Immature natural killer cell (primary cell): ENCODE measurements around the gene PCSK2. TPM values are rescaled to one million over a fixed set of nuclear protein-coding genes. Genes with fewer than 3 reads are reported as not detected.

ENCODE experiments used
- DNase-seq, 3 donors: peaks; one replicate each; pipeline ENCODE4 v3.0.0; 2022; ENCODE audit warnings: mixed read lengths in 1 of 3
- H3K27ac Mint-ChIP-seq, 6 donors: one replicate each; pipeline ENCODE4 v1.8.0; 2020; ENCODE audit warnings: mixed read lengths in 6 of 6, mild to moderate bottlenecking in 5 of 6, inconsistent platforms in 4 of 6, moderate library complexity in 3 of 6
- H3K27me3 Mint-ChIP-seq, 3 donors: one replicate each; pipeline ENCODE4 v1.8.0; 2020 to 2021; ENCODE audit warnings: low read depth in 3 of 3, mild to moderate bottlenecking in 3 of 3, mixed read lengths in 3 of 3, moderate library complexity in 3 of 3, inconsistent platforms in 1 of 3
- H3K36me3 Mint-ChIP-seq, 3 donors: one replicate each; pipeline ENCODE4 v1.8.0; 2020; ENCODE audit warnings: mixed read lengths in 3 of 3, inconsistent platforms in 2 of 3, mild to moderate bottlenecking in 2 of 3
- H3K4me1 Mint-ChIP-seq, 2 donors: one replicate each; pipeline ENCODE4 v1.8.0; 2020; ENCODE audit warnings: inconsistent platforms in 2 of 2, mild to moderate bottlenecking in 2 of 2, mixed read lengths in 2 of 2, moderate library complexity in 1 of 2
- H3K4me3 Mint-ChIP-seq, 5 donors: one replicate each; pipeline ENCODE4 v1.8.0; 2020; ENCODE audit warnings: mild to moderate bottlenecking in 5 of 5, mixed read lengths in 5 of 5, inconsistent platforms in 3 of 5, moderate library complexity in 3 of 5
- H3K9me3 Mint-ChIP-seq, 6 donors: one replicate each; pipeline ENCODE4 v1.8.0; 2020; ENCODE audit warnings: mild to moderate bottlenecking in 6 of 6, mixed read lengths in 6 of 6, inconsistent platforms in 4 of 6, moderate library complexity in 3 of 6
- polyA plus RNA-seq, 3 donors: library from polyadenylated mRNA; unstranded; fragments of 300-500 nt; fragmentation: Illumina TruSeq; gene quantifications; one replicate each; pipeline ENCODE4 v1.2.3, GENCODE V29; 2021

The PCSK2 gene
- polyA plus RNA-seq, 3 donors from 2014 or later, result not detected

DNA sequence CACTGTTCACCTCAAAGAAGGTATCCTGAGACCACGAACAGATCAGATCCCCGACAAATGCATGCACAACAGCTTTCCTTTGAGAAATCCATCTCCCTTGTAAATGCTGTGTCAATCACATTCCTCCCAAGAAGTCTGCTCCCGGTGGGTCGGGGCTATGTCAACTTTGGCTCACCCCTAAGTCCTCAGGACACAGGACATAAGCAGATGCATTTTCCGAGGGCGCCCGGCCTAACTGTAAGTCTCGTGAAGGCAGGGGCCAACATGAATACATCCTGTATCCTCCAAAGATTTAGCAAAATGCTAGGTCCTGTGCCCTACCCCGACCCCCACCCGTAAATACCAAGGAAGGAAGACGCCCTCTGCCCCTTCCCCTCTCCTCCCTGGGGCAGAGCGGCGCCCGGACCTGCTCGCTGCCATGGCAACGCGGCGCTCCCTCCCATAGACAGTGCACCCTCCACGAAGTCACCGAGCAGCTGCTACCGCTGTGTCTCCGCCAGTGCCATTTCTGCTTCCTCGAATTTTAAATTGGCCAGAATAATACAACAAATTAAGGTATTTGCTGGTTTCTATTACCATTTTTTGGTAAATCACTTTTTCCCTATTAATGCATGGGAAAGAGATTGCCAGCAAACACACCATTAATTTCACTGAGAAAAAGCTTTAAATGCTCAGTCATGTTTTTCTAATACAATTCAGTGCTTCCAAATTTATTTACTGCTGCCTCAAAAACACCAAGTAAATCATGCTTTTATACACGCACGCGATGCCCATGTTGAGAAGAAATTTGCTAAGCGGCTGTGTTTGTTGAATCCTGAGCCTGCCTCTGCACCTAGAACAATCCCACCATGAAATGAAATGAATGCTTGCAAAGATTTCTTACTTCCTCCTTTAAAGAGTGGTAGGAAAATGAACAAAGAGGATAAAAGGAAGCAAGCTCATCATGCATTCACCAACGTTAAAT, 100.6 kb downstream of the PCSK2 start:
- no peak overlapping the region for H3K4me3 Mint-ChIP-seq
- no peaks in the 10 kb centered on the region for H3K4me1 Mint-ChIP-seq
- DNase-seq, result no peak
- H3K27ac Mint-ChIP-seq, result no peak overlapping the region
- H3K9me3 Mint-ChIP-seq, result no peaks in the 10 kb centered on the region
- H3K36me3 Mint-ChIP-seq, result no peaks in the 10 kb centered on the region
- peaks cover 0 to 15% (median 0%) of the 10 kb centered on the region in 3 donors for H3K27me3 Mint-ChIP-seq

- H3K27me3 Mint-ChIP-seq, result peaks cover 0 to 1% (median 0%) of the 10 kb centered on the region in 3 donors
- no peak overlapping the region for H3K4me3 Mint-ChIP-seq
- H3K36me3 Mint-ChIP-seq, result no peaks in the 10 kb centered on the region
- H3K27ac Mint-ChIP-seq, result no peak overlapping the region
- H3K4me1 Mint-ChIP-seq, result no peaks in the 10 kb centered on the region
- no peaks in the 10 kb centered on the region for H3K9me3 Mint-ChIP-seq
- no peak for DNase-seq
Observed at GRCh38 chr20:17334932-17335331, 108.1 kb downstream of the PCSK2 start.

DNA sequence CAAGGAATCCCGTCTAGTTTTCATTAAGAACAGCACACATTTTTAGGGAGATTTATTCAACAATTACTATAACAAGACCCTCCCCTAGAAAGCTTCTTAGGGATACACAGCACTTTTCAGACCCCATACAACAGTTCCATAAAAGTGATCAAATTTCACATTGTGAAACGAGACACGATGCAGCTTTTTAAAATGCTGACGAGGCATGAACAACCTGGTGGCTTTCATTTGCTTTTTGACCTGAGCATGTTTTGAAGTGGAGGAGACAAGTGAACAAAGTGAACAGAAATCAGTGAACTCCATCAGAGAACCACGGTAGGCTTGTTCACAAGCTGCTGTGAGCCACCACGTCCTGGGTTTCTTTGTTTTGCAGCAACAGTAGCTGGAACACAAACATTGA, 112.2 kb downstream of the PCSK2 start:
- no peaks in the 10 kb centered on the region for H3K4me1 Mint-ChIP-seq
- H3K36me3 Mint-ChIP-seq, result no peaks in the 10 kb centered on the region
- H3K4me3 Mint-ChIP-seq, result no peak overlapping the region
- no peaks in the 10 kb centered on the region for H3K9me3 Mint-ChIP-seq
- H3K27me3 Mint-ChIP-seq, result peaks cover 0 to 9% (median 8%) of the 10 kb centered on the region in 3 donors
- no peak for DNase-seq
- H3K27ac Mint-ChIP-seq, result no peak overlapping the region

GRCh38 chr20:17343091-17343490, 116.3 kb downstream of the PCSK2 start:
- DNase-seq, result no peak
- Mint-ChIP-seq H3K4me1 (no peaks in the 10 kb centered on the region), H3K4me3 (no peak overlapping the region), H3K9me3 (no peaks in the 10 kb centered on the region), H3K36me3 (no peaks in the 10 kb centered on the region), H3K27me3 (peaks cover 0 to 26% (median 8%) of the 10 kb centered on the region in 3 donors), H3K27ac (no peak overlapping the region)

- peaks cover 3 to 30% (median 8%) of the 10 kb centered on the region in 3 donors for H3K27me3 Mint-ChIP-seq
- H3K9me3 Mint-ChIP-seq, result no peaks in the 10 kb centered on the region
- H3K27ac Mint-ChIP-seq, result no peak overlapping the region
- DNase-seq, result no peak
- H3K36me3 Mint-ChIP-seq, result no peaks in the 10 kb centered on the region
- H3K4me3 Mint-ChIP-seq, result no peak overlapping the region
- no peaks in the 10 kb centered on the region for H3K4me1 Mint-ChIP-seq
Observed at GRCh38 chr20:17343656-17344452, 117.0 kb downstream of the PCSK2 start.

DNA sequence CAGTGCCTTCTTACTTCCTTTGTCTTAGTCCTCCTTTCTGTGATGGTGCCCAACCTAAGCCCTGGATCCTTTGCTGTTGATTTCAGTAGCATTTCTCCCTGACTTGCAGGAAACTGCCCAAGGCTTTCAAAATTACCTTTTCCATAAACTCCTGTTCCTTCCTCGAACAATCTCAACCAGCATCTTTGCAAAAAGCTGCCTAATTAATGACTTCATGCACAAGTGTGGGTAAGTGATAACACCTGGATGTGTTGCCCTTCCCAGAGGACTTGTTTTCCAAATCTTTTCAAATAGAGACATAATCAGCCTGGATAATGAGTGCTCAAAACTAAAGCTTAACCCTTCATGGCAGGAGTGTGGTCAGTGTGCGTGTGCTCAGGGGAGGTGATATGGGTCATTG, 118.0 kb downstream of the PCSK2 start:
- Mint-ChIP-seq H3K27ac (no peak overlapping the region), H3K27me3 (peaks cover 3 to 30% (median 8%) of the 10 kb centered on the region in 3 donors), H3K36me3 (no peaks in the 10 kb centered on the region), H3K4me3 (no peak overlapping the region), H3K4me1 (no peaks in the 10 kb centered on the region), H3K9me3 (no peaks in the 10 kb centered on the region)
- no peak for DNase-seq

DNA sequence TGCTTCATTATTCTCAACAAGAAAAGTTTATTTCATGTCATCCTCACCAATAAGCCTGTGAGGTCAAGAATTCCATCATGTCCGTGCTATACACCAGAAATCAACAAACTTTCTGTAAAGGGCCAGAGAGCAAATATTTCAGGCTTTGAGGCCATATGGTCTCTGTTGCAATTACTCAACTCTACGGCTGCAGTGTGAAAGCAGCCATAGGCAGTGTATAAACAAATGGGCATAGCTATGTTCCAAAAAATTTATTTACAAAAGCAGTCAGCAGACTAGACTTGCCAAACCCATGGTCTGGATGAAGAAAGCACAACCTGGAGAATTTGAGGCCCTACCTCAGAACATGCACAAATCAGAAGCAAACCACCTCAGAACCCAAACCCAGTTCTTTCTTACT, 118.5 kb downstream of the PCSK2 start:
- DNase-seq, result no peak
- Mint-ChIP-seq H3K9me3 (no peaks in the 10 kb centered on the region), H3K27me3 (peaks cover 3 to 30% (median 8%) of the 10 kb centered on the region in 3 donors), H3K4me1 (no peaks in the 10 kb centered on the region), H3K36me3 (no peaks in the 10 kb centered on the region), H3K27ac (no peak overlapping the region), H3K4me3 (no peak overlapping the region)

- Mint-ChIP-seq H3K4me3 (no peak overlapping the region), H3K36me3 (no peaks in the 10 kb centered on the region), H3K9me3 (peaks cover 0 to 3% (median 0%) of the 10 kb centered on the region in 6 donors), H3K4me1 (no peaks in the 10 kb centered on the region), H3K27me3 (peaks cover 3 to 23% (median 6%) of the 10 kb centered on the region in 3 donors), H3K27ac (no peak overlapping the region)
- no peak for DNase-seq
Observed at GRCh38 chr20:17350321-17350720, 123.5 kb downstream of the PCSK2 start.

DNA sequence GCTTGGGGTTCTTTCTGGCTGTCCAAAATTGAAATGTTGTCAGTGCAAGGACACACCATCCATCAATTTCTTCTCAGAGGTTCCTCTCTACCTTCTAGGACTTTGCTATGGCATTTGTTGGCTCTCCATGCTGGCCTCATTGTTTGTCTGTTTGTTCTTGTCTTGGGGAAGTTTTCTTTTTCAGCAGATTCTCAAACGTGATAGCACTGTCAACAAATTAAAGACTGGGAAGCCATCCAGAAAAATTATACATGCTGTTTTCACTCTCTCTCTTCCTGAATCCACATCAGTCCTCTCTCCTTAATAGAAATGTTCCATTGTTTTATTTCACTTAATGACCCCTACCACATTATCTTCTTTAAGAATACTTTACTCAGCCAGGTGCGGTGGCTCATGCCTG, 130.4 kb downstream of the PCSK2 start:
- Mint-ChIP-seq H3K4me3 (no peak overlapping the region), H3K9me3 (peaks cover 0 to 3% (median 0%) of the 10 kb centered on the region in 6 donors), H3K36me3 (no peaks in the 10 kb centered on the region), H3K27me3 (peaks cover 0 to 10% (median 4%) of the 10 kb centered on the region in 3 donors), H3K4me1 (no peaks in the 10 kb centered on the region), H3K27ac (no peak overlapping the region)
- DNase-seq, result no peak

DNA sequence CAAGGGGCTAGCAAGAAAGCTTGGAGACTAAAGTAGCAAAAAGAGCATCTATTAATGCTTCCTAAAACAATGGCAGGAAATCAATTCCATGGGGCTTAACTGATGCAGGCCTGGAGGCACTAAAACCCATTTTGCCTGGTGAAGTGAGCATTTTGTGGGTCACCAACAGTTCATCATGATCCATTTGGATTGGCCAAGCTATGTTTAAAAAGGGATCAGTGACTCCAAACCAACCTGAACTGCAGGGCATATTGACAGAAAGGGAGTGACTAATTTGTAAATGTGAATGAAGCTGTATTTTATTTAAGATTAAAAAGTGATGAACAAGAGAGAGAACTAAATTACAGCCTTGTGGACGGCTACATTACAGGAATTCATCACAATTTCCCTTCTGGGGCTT, 132.0 kb downstream of the PCSK2 start:
- H3K27me3 Mint-ChIP-seq, result peaks cover 0 to 10% (median 2%) of the 10 kb centered on the region in 3 donors
- peaks cover 0 to 2% (median 0%) of the 10 kb centered on the region in 6 donors for H3K9me3 Mint-ChIP-seq
- no peak for DNase-seq
- no peak overlapping the region for H3K4me3 Mint-ChIP-seq
- no peaks in the 10 kb centered on the region for H3K36me3 Mint-ChIP-seq
- H3K27ac Mint-ChIP-seq, result no peak overlapping the region
- H3K4me1 Mint-ChIP-seq, result no peaks in the 10 kb centered on the region

GRCh38 chr20:17364681-17365080, 137.8 kb downstream of the PCSK2 start:
- Mint-ChIP-seq H3K36me3 (no peaks in the 10 kb centered on the region), H3K27ac (no peak overlapping the region), H3K4me1 (no peaks in the 10 kb centered on the region), H3K4me3 (no peak overlapping the region), H3K27me3 (peaks cover 2 to 4% (median 2%) of the 10 kb centered on the region in 3 donors), H3K9me3 (peaks cover 0 to 5% (median under 1%) of the 10 kb centered on the region in 6 donors)
- DNase-seq, result no peak

GRCh38 chr20:17365831-17366230, 139.0 kb downstream of the PCSK2 start:
- no peaks in the 10 kb centered on the region for H3K4me1 Mint-ChIP-seq
- H3K27ac Mint-ChIP-seq, result no peak overlapping the region
- peaks cover 2 to 6% (median 2%) of the 10 kb centered on the region in 3 donors for H3K27me3 Mint-ChIP-seq
- peaks cover 0 to 5% (median under 1%) of the 10 kb centered on the region in 6 donors for H3K9me3 Mint-ChIP-seq
- H3K36me3 Mint-ChIP-seq, result no peaks in the 10 kb centered on the region
- no peak overlapping the region for H3K4me3 Mint-ChIP-seq
- no peak for DNase-seq

- H3K4me3 Mint-ChIP-seq, result no peak overlapping the region
- peaks cover 0 to 2% (median 0%) of the 10 kb centered on the region in 6 donors for H3K9me3 Mint-ChIP-seq
- no peak for DNase-seq
- H3K4me1 Mint-ChIP-seq, result no peaks in the 10 kb centered on the region
- no peaks in the 10 kb centered on the region for H3K36me3 Mint-ChIP-seq
- peaks cover 3 to 8% (median 6%) of the 10 kb centered on the region in 3 donors for H3K27me3 Mint-ChIP-seq
- H3K27ac Mint-ChIP-seq, result no peak overlapping the region
Observed at GRCh38 chr20:17369506-17369905, 142.7 kb downstream of the PCSK2 start.
